Stimulated activated CD4-positive, alpha-beta T cell treated with anti-CD3 and anti-CD28 coated beads, TNF-alpha, amount 100 ng/mL, for 48 hours (primary cell): ENCODE measurements around the gene MEX3A.
"Not testable (repeated sequence)": the region's sequence is repeated elsewhere in the genome, so short reads cannot be mapped to it uniquely, and the experiment has no call there.

Experiments used
- DNase-seq, 3 donors: peaks; one replicate each; pipeline ENCODE4 v3.0.0-alpha.2; 2020; ENCODE audit warnings: low read depth in 3 of 3

MEX3A gene

GRCh38 chr1:156055281-156056048, 26.8 kb downstream of the MEX3A start:
- no peak for DNase-seq

GRCh38 chr1:156054500-156055280, 27.6 kb downstream of the MEX3A start, which contains the start of gene LAMTOR2:
TSS of gene LAMTOR2 (plus strand) at chr1:156054782. CDS start at chr1:156054890, 108 bp downstream.
- peak; percentile 94 to 95 (median 94) for DNase-seq

GRCh38 chr1:156053768-156054499, 28.3 kb downstream of the MEX3A start, which contains the start of gene UBQLN4:
TSS of gene UBQLN4 (minus strand) at chr1:156053798. CDS start at chr1:156053701, 97 bp downstream.
- DNase-seq: peak; percentile 70 to 85 (median 78)

GRCh38 chr1:156052862-156053767, 29.1 kb downstream of the MEX3A start:
- DNase-seq: peak in 2 of 3 donors; percentile 34 to 61

- no peak for DNase-seq
These were observed 31.1 kb downstream of the MEX3A start for GRCh38 chr1:156051011-156051725.

GRCh38 chr1:156050376-156050775, 31.9 kb downstream of the MEX3A start:
- no peak for DNase-seq

- DNase-seq: no peak
These were observed 33.5 kb downstream of the MEX3A start for GRCh38 chr1:156048663-156049258.

GRCh38 chr1:156045076-156045475, 37.2 kb downstream of the MEX3A start:
- DNase-seq: no peak

- no peak for DNase-seq
These were observed 39.4 kb downstream of the MEX3A start for GRCh38 chr1:156042828-156043227.

- DNase-seq: not testable (repeated sequence)
These were observed 47.3 kb downstream of the MEX3A start for GRCh38 chr1:156034991-156035390.

- no peak for DNase-seq
These were observed 49.3 kb downstream of the MEX3A start for GRCh38 chr1:156033011-156033410.

- no peak for DNase-seq
These were observed 55.7 kb downstream of the MEX3A start for GRCh38 chr1:156026588-156026987.

- peak in 2 of 3 donors; percentile 13 to 17 for DNase-seq
These were observed 56.4 kb downstream of the MEX3A start for GRCh38 chr1:156025876-156026275.

- no peak for DNase-seq
These were observed 57.5 kb downstream of the MEX3A start for GRCh38 chr1:156024801-156025200.
